Epithelial cell of proximal tubule (primary cell): ENCODE measurements around the gene MRPL54. TPM values are rescaled to one million over a fixed set of nuclear protein-coding genes. Genes with fewer than 3 reads are reported as not detected.

Source experiments
- DNase-seq: peaks from one replicate; pipeline ENCODE4 v3.0.0-alpha.2; 2011; ENCODE audit warnings: low read depth
- H3K4me3 ChIP-seq: 2 replicates; pipeline ENCODE4 v1.5.1; 2011; ENCODE audit warnings: low read depth, mild to moderate bottlenecking, low read length
- CTCF ChIP-seq: conservative IDR thresholded peaks from 2 replicates; pipeline ENCODE4 v1.5.1; 2012; ENCODE audit warnings: low read depth, mild to moderate bottlenecking, low read length
- total RNA-seq: library from RNA; depleted of rRNA; stranded (reverse); fragments of >200 nt; gene quantifications from 2 replicates; pipeline ENCODE4 v1.2.3, GENCODE V29; 2015

The MRPL54 gene
- total RNA-seq, 1 donor from 2014 or later: 102 TPM

GRCh38 chr19:3788996-3789778, 26.7 kb downstream of the MRPL54 start:
- TF ChIP-seq CTCF: no peak
- no peak overlapping the region for H3K4me3 ChIP-seq
- no peak for DNase-seq

GRCh38 chr19:3790209-3790734, 27.8 kb downstream of the MRPL54 start:
- H3K4me3 ChIP-seq: no peak overlapping the region
- no peak for DNase-seq
- TF ChIP-seq CTCF: no peak

GRCh38 chr19:3790941-3791340, 28.5 kb downstream of the MRPL54 start:
- no peak for DNase-seq
- H3K4me3 ChIP-seq: no peak overlapping the region
- TF ChIP-seq CTCF: no peak

GRCh38 chr19:3792114-3792513, 29.6 kb downstream of the MRPL54 start:
- no peak for DNase-seq
- TF ChIP-seq CTCF: no peak

GRCh38 chr19:3793799-3794198, 31.3 kb downstream of the MRPL54 start:
- DNase-seq: no peak
- no peak for TF ChIP-seq CTCF
- no peak overlapping the region for H3K4me3 ChIP-seq

More at GRCh38 chr19:3792114-3792513, 29.6 kb downstream of the MRPL54 start:
- no peak overlapping the region for H3K4me3 ChIP-seq

- no peak overlapping the region for H3K4me3 ChIP-seq
- no peak for DNase-seq
- no peak for TF ChIP-seq CTCF
These were observed 33.9 kb downstream of the MRPL54 start for GRCh38 chr19:3796358-3796757.

GRCh38 chr19:3798137-3798536, 35.7 kb downstream of the MRPL54 start:
- no peak overlapping the region for H3K4me3 ChIP-seq
- TF ChIP-seq CTCF: no peak
- no peak for DNase-seq
